ENCODE measurements around the gene GTSE1.
"Not testable (repeated sequence)": the region's sequence is repeated elsewhere in the genome, so short reads cannot be mapped to it uniquely, and the experiment has no call there.

GTSE1 gene

GRCh38 chr22:46296257-46297150 lies at the start of gene GTSE1:
GTSE1 (plus strand) TSS chr22:46296870; CDS start chr22:46297401, 531 bp downstream.
- peak; percentile 99 for DNase-seq (ENCODE audit: low spot score)

- no peak for DNase-seq (ENCODE audit: low spot score)
These were observed 49.2 kb upstream of the GTSE1 start for GRCh38 chr22:46247443-46247975.

GRCh38 chr22:46250035-46250782 lies 46.5 kb upstream of the GTSE1 start, which contains the start of gene CDPF1:
CDPF1 (minus strand) TSS chr22:46250293; CDS start chr22:46248284, 2,009 bp downstream.
- DNase-seq (ENCODE audit: low spot score), result peak; percentile 98

- DNase-seq (ENCODE audit: low spot score), result no peak
These were observed 45.9 kb upstream of the GTSE1 start for GRCh38 chr22:46250783-46251125.

- DNase-seq (ENCODE audit: low spot score), result no peak
These were observed 45.4 kb upstream of the GTSE1 start for GRCh38 chr22:46251266-46251665.

- DNase-seq (ENCODE audit: low spot score), result no peak
These were observed 44.8 kb upstream of the GTSE1 start for GRCh38 chr22:46251816-46252380.

- DNase-seq (ENCODE audit: low spot score), result no peak
These were observed 40.2 kb upstream of the GTSE1 start for GRCh38 chr22:46256358-46256958.

GRCh38 chr22:46259374-46259773 lies 37.3 kb upstream of the GTSE1 start:
- DNase-seq (ENCODE audit: low spot score), result no peak

- no peak for DNase-seq (ENCODE audit: low spot score)
These were observed 36.6 kb upstream of the GTSE1 start for GRCh38 chr22:46260038-46260437.

GRCh38 chr22:46262449-46263215 lies 34.0 kb upstream of the GTSE1 start:
- DNase-seq (ENCODE audit: low spot score), result no peak

GRCh38 chr22:46263216-46263590 lies 33.5 kb upstream of the GTSE1 start, which contains the start of gene PKDREJ:
PKDREJ (minus strand) TSS chr22:46263343; CDS start chr22:46263322, 21 bp downstream.
- no peak for DNase-seq (ENCODE audit: low spot score)

GRCh38 chr22:46264520-46264919 lies 32.1 kb upstream of the GTSE1 start:
- not testable (repeated sequence) for DNase-seq (ENCODE audit: low spot score)

GRCh38 chr22:46265627-46266026 lies 31.0 kb upstream of the GTSE1 start:
- DNase-seq (ENCODE audit: low spot score), result not testable (repeated sequence)

- DNase-seq (ENCODE audit: low spot score), result peak; percentile 94
These were observed 29.0 kb upstream of the GTSE1 start, which contains the start of gene TTC38 for GRCh38 chr22:46267431-46268279. TTC38 (plus strand) TSS chr22:46268008; CDS start chr22:46268040, 32 bp downstream.

- no peak for DNase-seq (ENCODE audit: low spot score)
These were observed 27.1 kb upstream of the GTSE1 start for GRCh38 chr22:46269564-46269963.

- DNase-seq (ENCODE audit: low spot score), result no peak
These were observed 24.5 kb upstream of the GTSE1 start for GRCh38 chr22:46272196-46272595.

- no peak for DNase-seq (ENCODE audit: low spot score)
These were observed 23.8 kb upstream of the GTSE1 start for GRCh38 chr22:46272762-46273431.

GRCh38 chr22:46273432-46274148 lies 23.1 kb upstream of the GTSE1 start:
- peak; percentile 18 for DNase-seq (ENCODE audit: low spot score)

- DNase-seq (ENCODE audit: low spot score), result no peak
These were observed 22.3 kb upstream of the GTSE1 start for GRCh38 chr22:46274381-46274780.
